Peyer's patch (tissue), 4 donors: ENCODE data around the gene CRISP3.

Experiments
- CTCF ChIP-seq, 6 experiments: fragments of 450-650 bp in 4 of 6; fragments of 200-600 bp in 2 of 6; sonication (generic) in 1 of 6; IDR thresholded peaks; one replicate each; pipeline ENCODE4 v1.5.1; 2017 to 2019; ENCODE audit warnings: antibody characterized with exemption in 6 of 6, mild to moderate bottlenecking in 3 of 6, moderate library complexity in 1 of 6
- POLR2A ChIP-seq, 2 donors: fragments of 450-650 bp; IDR thresholded peaks; one replicate each; pipeline ENCODE4 v1.5.1; 2017; ENCODE audit warnings: antibody characterized with exemption in 2 of 2, mild to moderate bottlenecking in 2 of 2, moderate library complexity in 2 of 2

GRCh38 chr6:49744259-49744658 is at the start of gene CRISP3:
- TF ChIP-seq CTCF (IDR thresholded peaks at IDR 0.05), result no peak
- no peak for TF ChIP-seq POLR2A (IDR thresholded peaks at IDR 0.05)
